ENCODE data around the gene DSC2. TPM values are rescaled to one million over a fixed set of nuclear protein-coding genes. Genes with fewer than 3 reads are reported as not detected.

The DSC2 gene
- polyA plus RNA-seq, 1 donor from 2014 or later, result 16.3 TPM

- H3K4me2 ChIP-seq (ENCODE audit: low read length), result no peak overlapping the region
- no peak overlapping the region for H3K9ac ChIP-seq (ENCODE audit: low read length)
- H3K79me2 ChIP-seq (replicated peaks; ENCODE audit: insufficient read depth, low read length), result no peaks in the 10 kb centered on the region
- TF ChIP-seq TAF1 (IDR thresholded peaks at IDR 0.05; ENCODE audit: low read depth), result no peak
- no peak for TF ChIP-seq MXI1 (conservative IDR thresholded peaks at IDR 0.05; ENCODE audit: poor library complexity, severe bottlenecking)
- no peak for TF ChIP-seq EZH2 (IDR thresholded peaks at IDR 0.05; ENCODE audit: borderline replicate concordance, insufficient read depth, low read length, poor library complexity, severe bottlenecking)
- TF ChIP-seq EP300 (conservative IDR thresholded peaks at IDR 0.05; ENCODE audit: poor library complexity, severe bottlenecking), result no peak
- no peak for TF ChIP-seq REST (IDR thresholded peaks at IDR 0.05; ENCODE audit: borderline replicate concordance)
- no peak for TF ChIP-seq RAD21 (conservative IDR thresholded peaks at IDR 0.05)
- TF ChIP-seq SMC3 (conservative IDR thresholded peaks at IDR 0.05; ENCODE audit: poor library complexity), result no peak
- no peak for TF ChIP-seq POLR2AphosphoS5 (IDR thresholded peaks at IDR 0.05)
- no peak for TF ChIP-seq CTCF (IDR thresholded peaks at IDR 0.05; ENCODE audit: poor library complexity, severe bottlenecking)
- no peaks in the 10 kb centered on the region for H4K20me1 ChIP-seq (ENCODE audit: insufficient read depth)
- no peak overlapping the region for H3K27ac ChIP-seq (ENCODE audit: low read length)
- H3K36me3 ChIP-seq (ENCODE audit: insufficient read depth, low read length), result no peaks in the 10 kb centered on the region
- no peak overlapping the region for H2AFZ ChIP-seq (ENCODE audit: low read depth, low read length)
- H3F3A ChIP-seq (ENCODE audit: insufficient read depth, low read length, poor library complexity, severe bottlenecking), result no peaks in the 10 kb centered on the region
- H3K27me3 ChIP-seq (ENCODE audit: insufficient read depth, low read depth, low read length), result no peaks in the 10 kb centered on the region
- no peak overlapping the region for H3K4me3 ChIP-seq (ENCODE audit: low read length)
- no peaks in the 10 kb centered on the region for H3K9me2 ChIP-seq (ENCODE audit: insufficient read depth, low read length)
- H3K9me3 ChIP-seq (ENCODE audit: low read length), result no peaks in the 10 kb centered on the region
These were observed 36.0 kb downstream of the DSC2 start for GRCh38 chr18:31066266-31066665.

- Histone ChIP-seq H2AFZ (ENCODE audit: low read depth, low read length) (no peak overlapping the region), H3K27me3 (ENCODE audit: insufficient read depth, low read depth, low read length) (no peaks in the 10 kb centered on the region), H3K9me2 (ENCODE audit: insufficient read depth, low read length) (no peaks in the 10 kb centered on the region), H3K79me2 (replicated peaks; ENCODE audit: insufficient read depth, low read length) (no peaks in the 10 kb centered on the region), H3K36me3 (ENCODE audit: insufficient read depth, low read length) (no peaks in the 10 kb centered on the region), H3F3A (ENCODE audit: insufficient read depth, low read length, poor library complexity, severe bottlenecking) (no peaks in the 10 kb centered on the region), H3K4me3 (ENCODE audit: low read length) (no peak overlapping the region), H3K27ac (ENCODE audit: low read length) (no peak overlapping the region), H3K4me2 (ENCODE audit: low read length) (no peak overlapping the region), H3K9me3 (ENCODE audit: low read length) (no peaks in the 10 kb centered on the region), H4K20me1 (ENCODE audit: insufficient read depth) (no peaks in the 10 kb centered on the region), H3K9ac (ENCODE audit: low read length) (no peak overlapping the region)
- TF ChIP-seq CTCF (IDR thresholded peaks at IDR 0.05; ENCODE audit: poor library complexity, severe bottlenecking) (no peak), POLR2AphosphoS5 (IDR thresholded peaks at IDR 0.05) (no peak), MXI1 (conservative IDR thresholded peaks at IDR 0.05; ENCODE audit: poor library complexity, severe bottlenecking) (no peak), SMC3 (conservative IDR thresholded peaks at IDR 0.05; ENCODE audit: poor library complexity) (no peak), EP300 (conservative IDR thresholded peaks at IDR 0.05; ENCODE audit: poor library complexity, severe bottlenecking) (no peak), RAD21 (conservative IDR thresholded peaks at IDR 0.05) (no peak), TAF1 (IDR thresholded peaks at IDR 0.05; ENCODE audit: low read depth) (no peak), REST (IDR thresholded peaks at IDR 0.05; ENCODE audit: borderline replicate concordance) (no peak), EZH2 (IDR thresholded peaks at IDR 0.05; ENCODE audit: borderline replicate concordance, insufficient read depth, low read length, poor library complexity, severe bottlenecking) (no peak)
These were observed 37.0 kb downstream of the DSC2 start for GRCh38 chr18:31065036-31065773.

Measured in neural cell (in vitro differentiated cells).